Endothelial cell of umbilical vein (primary cell): Measurements from ENCODE around the gene ZNF362. TPM values are rescaled to one million over a fixed set of nuclear protein-coding genes. Genes with fewer than 3 reads are reported as not detected.

Experiments used
- BruUV-seq: library from RNA; stranded (reverse); fragments of 400-500 nt; replicated peaks from 2 replicates; lab custom pipeline; 2021; lab: Mats Ljungman, UMichigan
- CTCF ChIA-PET: fragments of 300-600, 350-600 bp; sonication (Branson Sonifier 250); formaldehyde crosslinking; loops from one replicate; lab custom pipeline; 2021; ENCODE audit warnings: antibody characterized with exemption, inconsistent platforms; lab: Charles Lee
- POLR2A ChIA-PET: fragments of 300-600, 350-600 bp; sonication (Branson Sonifier 250); formaldehyde crosslinking; loops from one replicate; lab custom pipeline; 2021; ENCODE audit warnings: antibody characterized with exemption, inconsistent platforms; lab: Charles Lee
- DNase-seq: peaks from one replicate; pipeline ENCODE4 v3.0.0-alpha.2; 2011; ENCODE audit warnings: low read depth, low spot score
- FAIRE-seq: peaks from 2 replicates; lab custom pipeline; 2011; peaks lifted over from hg19 to GRCh38; lab: Jason Lieb, UNC
- H2AFZ ChIP-seq: 2 replicates; pipeline ENCODE4 v1.6.0; 2012; ENCODE audit warnings: low read depth, low read length, control low read depth, inconsistent platforms
- H3K27ac ChIP-seq: 2 replicates; pipeline ENCODE4 v1.5.1; 2011; ENCODE audit warnings: low read depth, mild to moderate bottlenecking, control low read depth, low read length, moderate library complexity; ENCODE audit not compliant: insufficient read depth
- H3K27me3 ChIP-seq, 2 experiments: 2 replicates each; pipeline versions ENCODE4 v1.6.0 to v1.6.1; 2011; ENCODE audit warnings: low read length in 2 of 2, mixed read lengths in 1 of 2; ENCODE audit not compliant: control insufficient read depth in 2 of 2, insufficient read depth in 2 of 2
- H3K36me3 ChIP-seq, 2 experiments: 2 replicates in 1 of 2; 3 replicates in 1 of 2; pipeline ENCODE4 v1.5.1; 2011; ENCODE audit warnings: low read length in 2 of 2, mild to moderate bottlenecking in 1 of 2, moderate library complexity in 1 of 2; ENCODE audit not compliant: control insufficient read depth in 2 of 2, insufficient read depth in 2 of 2; ENCODE audit errors: extremely low read depth in 1 of 2
- H3K4me1 ChIP-seq: 3 replicates; pipeline ENCODE4 v1.5.1; 2011; ENCODE audit warnings: mild to moderate bottlenecking, low read length; ENCODE audit not compliant: control insufficient read depth, insufficient read depth; ENCODE audit errors: extremely low read depth
- H3K4me2 ChIP-seq: 2 replicates; pipeline ENCODE4 v1.6.1; 2011; ENCODE audit warnings: low read length, control low read depth, mixed read lengths; ENCODE audit not compliant: insufficient read depth
- H3K4me3 ChIP-seq, 3 experiments: fragments of 200-600 bp in 1 of 3; sonication (generic), shearing (Covaris generic) in 1 of 3; replicated peaks in 1 of 3; 2 replicates each; pipeline ENCODE4 v1.5.1; 2011 to 2016; ENCODE audit warnings: control low read depth in 3 of 3, low read length in 3 of 3, mild to moderate bottlenecking in 2 of 3, inconsistent platforms in 1 of 3, low read depth in 1 of 3, moderate library complexity in 1 of 3; ENCODE audit not compliant: insufficient read depth in 1 of 3
- H3K79me2 ChIP-seq: 2 replicates; pipeline ENCODE4 v1.6.0; 2012; ENCODE audit warnings: low read length, inconsistent platforms; ENCODE audit not compliant: control insufficient read depth, insufficient read depth
- H3K9ac ChIP-seq: replicated peaks from 2 replicates; pipeline ENCODE3; 2011; ENCODE audit warnings: low read length, control low read depth; ENCODE audit not compliant: insufficient read depth; ENCODE audit errors: extremely low read depth
- H3K9me1 ChIP-seq: replicated peaks from 3 replicates; pipeline ENCODE4 v1.6.0; 2011; ENCODE audit warnings: mild to moderate bottlenecking, low read length; ENCODE audit not compliant: control insufficient read depth, insufficient read depth; ENCODE audit errors: extremely low read depth
- H3K9me3 ChIP-seq: replicated peaks from 2 replicates; pipeline ENCODE4 v1.5.1; 2012; ENCODE audit warnings: low read length, inconsistent platforms; ENCODE audit not compliant: control insufficient read depth, insufficient read depth
- H4K20me1 ChIP-seq: replicated peaks from 2 replicates; pipeline ENCODE3; 2011; ENCODE audit warnings: mild to moderate bottlenecking, low read length; ENCODE audit not compliant: control insufficient read depth, insufficient read depth; ENCODE audit errors: extremely low read depth
- CTCF ChIP-seq, 2 donors: IDR thresholded peaks; 1 replicate in 1 of 2; 2 replicates in 1 of 2; pipeline ENCODE4 v1.5.1; 2011; ENCODE audit warnings: low read length in 2 of 2, mild to moderate bottlenecking in 2 of 2, moderate library complexity in 2 of 2, control low read depth in 1 of 2, inconsistent platforms in 1 of 2, low read depth in 1 of 2; ENCODE audit not compliant: insufficient read depth in 1 of 2; ENCODE audit errors: extremely low read depth in 1 of 2
- EZH2 ChIP-seq: IDR thresholded peaks from 2 replicates; pipeline ENCODE4 v1.6.1; 2012; ENCODE audit warnings: borderline replicate concordance, low read depth, mild to moderate bottlenecking, moderate library complexity, low read length, inconsistent platforms; ENCODE audit not compliant: severe bottlenecking
- FOS ChIP-seq: IDR thresholded peaks from 2 replicates; pipeline ENCODE4 v1.6.1; 2011; ENCODE audit warnings: mild to moderate bottlenecking, low read length, moderate library complexity, borderline replicate concordance; ENCODE audit not compliant: insufficient read depth
- GATA2 ChIP-seq: IDR thresholded peaks from 2 replicates; pipeline ENCODE4 v1.7.0; 2011; ENCODE audit warnings: low read depth, mild to moderate bottlenecking, moderate library complexity, mixed read lengths, low read length; ENCODE audit not compliant: insufficient read length, insufficient read depth
- JUN ChIP-seq: IDR thresholded peaks from 2 replicates; pipeline ENCODE4 v1.6.1; 2011; ENCODE audit warnings: borderline replicate concordance, low read depth; ENCODE audit not compliant: insufficient read length, insufficient read depth
- MAX ChIP-seq: IDR thresholded peaks from 2 replicates; pipeline ENCODE4 v1.6.1; 2011; ENCODE audit not compliant: insufficient read depth, insufficient read length
- MYC ChIP-seq: IDR thresholded peaks from one replicate; pipeline ENCODE4 v1.6.1; 2011; ENCODE audit warnings: mild to moderate bottlenecking, low read depth, low read length
- POLR2A ChIP-seq: IDR thresholded peaks from 2 replicates; pipeline ENCODE4 v1.6.1; 2012; ENCODE audit warnings: low read depth, mild to moderate bottlenecking, control low read depth, low read length
- POLR2AphosphoS5 ChIP-seq: IDR thresholded peaks from 2 replicates; pipeline ENCODE4 v1.6.1; 2012; ENCODE audit warnings: low read depth, mild to moderate bottlenecking, control low read depth, low read length, moderate library complexity; ENCODE audit not compliant: insufficient read depth
- dilution Hi-C: fragments of 300-500 bp; cut with MboI; formaldehyde crosslinking; loops from one replicate; pipeline ENCODE4 v1.15.0; 2019; ENCODE audit warnings: low sequenced_read_pairs; ENCODE audit not compliant: extremely low pct_ligation_motif_present
- intact Hi-C: fragments of 100-400 bp; cut with micrococcal nuclease; formaldehyde crosslinking; loops from one replicate; pipeline ENCODE4 v1.10.0; 2022
- polyA plus RNA-seq, 4 experiments: library from polyadenylated mRNA; depleted of rRNA in 3 of 4; stranded (reverse) in 3 of 4; unstranded in 1 of 4; fragments of >200 nt; gene quantifications; 2 replicates each; pipeline versions ENCODE4 v1.2.1 to v1.2.3, GENCODE V29; 2011 to 2012; ENCODE audit warnings: missing spikeins in 1 of 4
- total RNA-seq: library from RNA; stranded (reverse); gene quantifications from 2 replicates; pipeline ENCODE4 v1.2.3, GENCODE V29; 2021

ZNF362 gene
- total and polyA plus RNA-seq, 2 donors (not counting 3 experiments of a cell fraction or from before 2014, with no cell fraction given): 28.4 to 35.3 TPM

GRCh38 chr1:33326785-33327184 lies 70.5 kb downstream of the ZNF362 start:
- DNase-seq (no peak), FAIRE-seq (no peak)
- intact Hi-C loops (no loop called here), dilution Hi-C loops (no loop called here)
- ChIA-PET CTCF (interaction anchor here (1.7 kb wide), 1 partner anchor 31 kb away, joined by 5 read pairs; no protein-coding TSS in a partner anchor), POLR2A (interaction anchor here (0.6 kb wide), 1 partner anchor 18 kb away, joined by 3 read pairs; no protein-coding TSS in a partner anchor)
- BruUV-seq: no TSS peak
- Histone ChIP-seq H3K9me3 (no peaks in the 10 kb centered on the region), H3K9ac (no peak overlapping the region), H3K27me3 (no peaks in the 10 kb centered on the region), H2AFZ (no peak overlapping the region), H3K79me2 (peaks cover 2% of the 10 kb centered on the region), H3K4me3 (no peak overlapping the region), H3K27ac (no peak overlapping the region), H4K20me1 (no peaks in the 10 kb centered on the region), H3K4me2 (no peak overlapping the region), H3K9me1 (no peaks in the 10 kb centered on the region), H3K36me3 (peaks cover 46 to 82% of the 10 kb centered on the region in 2 experiments), H3K4me1 (no peaks in the 10 kb centered on the region)
- TF ChIP-seq FOS (no peak), GATA2 (no peak), POLR2AphosphoS5 (no peak), MYC (no peak)

GRCh38 chr1:33327587-33328325 lies 71.5 kb downstream of the ZNF362 start:
- Histone ChIP-seq H3K27ac (no peak overlapping the region), H3K4me1 (no peaks in the 10 kb centered on the region), H2AFZ (no peak overlapping the region), H3K9me1 (no peaks in the 10 kb centered on the region), H3K36me3 (peaks cover 48 to 87% of the 10 kb centered on the region in 2 experiments), H4K20me1 (no peaks in the 10 kb centered on the region), H3K4me3 (no peak overlapping the region), H3K9ac (no peak overlapping the region), H3K27me3 (no peaks in the 10 kb centered on the region), H3K4me2 (no peak overlapping the region), H3K79me2 (peaks cover 9% of the 10 kb centered on the region), H3K9me3 (no peaks in the 10 kb centered on the region)
- TF ChIP-seq POLR2A (no peak), MAX (no peak), MYC (no peak), EZH2 (no peak), JUN (no peak), POLR2AphosphoS5 (no peak), GATA2 (no peak), FOS (no peak), CTCF (IDR thresholded peaks at IDR 0.05; ENCODE audit: extremely low read depth in 1 of 2, insufficient read depth in 1 of 2, low read depth in 1 of 2, low read length in 2 of 2) (no peak)
- intact Hi-C loops (no loop called here), dilution Hi-C loops (no loop called here)
- CTCF ChIA-PET: interaction anchor here (1.3 kb wide), 1 partner anchor 10 kb away, joined by 3 read pairs; no protein-coding TSS in a partner anchor
- BruUV-seq: no TSS peak
- FAIRE-seq (no peak), DNase-seq (no peak)
- POLR2A ChIA-PET: no interaction called here
